Skin epidermis (tissue), 12 donors: ENCODE results near the gene ARG2.

Experiments
- H3K27ac ChIP-seq, 21 experiments: fragments of 200-600 bp; sonication (generic) in 11 of 21; one replicate each; pipeline ENCODE4 v1.5.0; 2020; ENCODE audit warnings: mild to moderate bottlenecking in 3 of 21, inconsistent platforms in 2 of 21, moderate library complexity in 2 of 21
- H3K4me3 ChIP-seq, 7 experiments: fragments of 200-600 bp; sonication (generic) in 2 of 7; one replicate each; pipeline ENCODE4 v1.5.0; 2020; ENCODE audit warnings: inconsistent platforms in 2 of 7, mild to moderate bottlenecking in 2 of 7, moderate library complexity in 1 of 7

The ARG2 gene

DNA sequence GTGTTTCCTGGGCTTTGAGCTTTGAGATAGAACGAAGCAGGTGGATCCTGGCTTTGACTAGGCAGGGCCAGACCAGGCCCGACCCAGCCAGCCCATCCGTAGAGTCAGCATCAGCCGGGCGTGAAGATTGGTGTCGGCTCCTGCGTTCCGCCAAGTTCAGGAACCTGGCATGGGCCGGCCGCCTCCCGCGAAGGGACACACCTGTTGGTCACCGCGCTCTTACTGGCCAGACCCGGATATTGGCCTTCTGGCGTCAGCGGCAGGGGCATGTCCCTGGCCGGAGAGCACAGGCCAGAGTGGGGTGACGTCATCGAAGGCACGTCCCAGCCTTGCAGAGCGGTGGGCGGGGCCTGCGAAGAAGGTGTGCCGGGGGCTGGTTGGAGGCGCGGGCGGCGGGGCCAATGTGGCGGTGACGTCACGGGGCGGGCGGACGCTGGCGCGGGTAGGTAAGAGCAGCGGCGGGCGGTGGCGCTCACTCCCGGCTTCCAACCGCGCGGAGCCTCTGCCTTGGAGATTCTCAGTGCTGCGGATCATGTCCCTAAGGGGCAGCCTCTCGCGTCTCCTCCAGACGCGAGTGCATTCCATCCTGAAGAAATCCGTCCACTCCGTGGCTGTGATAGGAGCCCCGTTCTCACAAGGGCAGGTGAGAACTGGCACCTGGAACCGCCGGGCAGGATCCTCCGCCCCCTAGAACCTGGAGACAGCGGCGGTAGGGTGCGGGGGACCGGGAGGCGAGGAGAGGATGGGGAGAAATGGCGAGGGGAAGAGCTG is at the start of gene ARG2:
ARG2 (plus strand) TSS at position 475 of the 771 bp plus-strand sequence; CDS start at position 533, 58 bp downstream.
- peak within 1 kb of the TSS; percentile 37 to 63 (median 53) for H3K4me3 ChIP-seq
- peak within 1 kb of the TSS in 9 of 21 experiments; percentile 6 to 68 (median 28) for H3K27ac ChIP-seq

DNA sequence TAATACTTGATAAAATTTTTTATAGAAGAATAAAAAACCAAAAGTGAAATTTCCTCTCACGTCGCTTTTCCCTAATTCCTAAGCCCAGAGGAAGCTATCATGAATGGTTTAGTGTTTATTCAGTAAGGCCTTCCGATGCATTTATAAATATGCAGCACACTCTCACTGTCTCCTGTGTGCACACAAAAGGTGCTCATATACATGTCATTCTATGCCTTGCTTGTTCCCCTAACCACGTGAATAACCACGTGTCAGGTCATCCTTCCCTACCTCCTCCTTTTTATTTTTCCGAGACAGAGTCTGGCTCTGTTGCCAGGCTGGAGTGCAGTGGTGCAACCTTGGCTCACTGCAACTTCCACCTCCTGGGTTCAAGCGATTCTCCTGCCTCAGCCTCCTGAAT is 49.3 kb upstream of the ARG2 start:
- H3K4me3 ChIP-seq: no peak overlapping the region
- H3K27ac ChIP-seq: no peak overlapping the region

DNA sequence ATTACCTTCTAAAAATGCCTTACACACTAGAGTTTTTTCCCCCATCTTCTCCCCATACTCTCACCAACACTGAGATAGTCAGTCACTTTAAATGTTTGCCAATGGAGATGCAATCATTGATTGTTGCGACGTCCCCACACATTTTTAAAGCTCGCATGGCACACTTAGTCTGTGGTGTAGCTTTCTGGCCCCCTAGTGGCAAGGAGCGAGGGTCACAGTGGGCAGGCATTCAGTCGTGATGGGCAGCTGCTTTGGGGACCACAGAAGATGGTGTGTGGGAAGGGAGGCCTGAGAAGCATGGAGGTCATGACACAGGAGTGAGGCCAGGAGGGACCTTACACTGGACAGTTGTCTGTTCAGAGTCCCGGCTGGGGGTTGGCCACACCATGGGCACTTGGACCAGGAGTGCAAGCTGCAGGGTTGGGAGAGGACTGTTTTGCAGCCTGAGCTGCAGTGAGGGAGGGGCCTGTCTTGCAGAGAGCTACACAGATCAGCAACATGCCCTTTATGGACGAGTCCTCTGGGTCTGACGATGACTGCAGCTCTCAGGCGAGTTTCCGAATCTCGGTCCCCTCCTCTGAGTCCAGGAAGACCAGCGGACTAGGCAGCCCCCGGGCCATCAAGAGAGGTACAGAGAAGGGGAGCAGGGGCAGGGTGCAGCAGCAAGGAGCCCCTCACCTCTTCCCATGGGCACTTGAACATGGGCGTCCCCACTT is 48.3 kb upstream of the ARG2 start:
- Histone ChIP-seq H3K27ac (no peak overlapping the region), H3K4me3 (no peak overlapping the region)

DNA sequence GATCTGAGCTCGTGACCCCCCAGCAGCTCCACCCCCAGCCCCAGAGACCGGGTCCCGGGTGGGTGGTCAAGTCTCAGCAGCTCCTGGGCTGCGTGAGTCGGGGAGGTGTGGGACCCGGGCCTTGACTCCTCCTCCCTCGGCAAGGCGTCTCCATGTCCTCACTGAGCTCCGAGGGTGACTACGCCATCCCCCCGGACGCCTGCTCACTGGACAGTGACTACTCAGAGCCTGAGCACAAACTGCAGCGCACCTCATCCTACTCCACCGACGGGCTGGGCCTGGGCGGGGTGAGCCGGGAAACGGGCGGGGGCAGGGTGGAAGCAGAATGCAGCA is 47.8 kb upstream of the ARG2 start:
- H3K27ac ChIP-seq: no peak overlapping the region
- no peak overlapping the region for H3K4me3 ChIP-seq

DNA sequence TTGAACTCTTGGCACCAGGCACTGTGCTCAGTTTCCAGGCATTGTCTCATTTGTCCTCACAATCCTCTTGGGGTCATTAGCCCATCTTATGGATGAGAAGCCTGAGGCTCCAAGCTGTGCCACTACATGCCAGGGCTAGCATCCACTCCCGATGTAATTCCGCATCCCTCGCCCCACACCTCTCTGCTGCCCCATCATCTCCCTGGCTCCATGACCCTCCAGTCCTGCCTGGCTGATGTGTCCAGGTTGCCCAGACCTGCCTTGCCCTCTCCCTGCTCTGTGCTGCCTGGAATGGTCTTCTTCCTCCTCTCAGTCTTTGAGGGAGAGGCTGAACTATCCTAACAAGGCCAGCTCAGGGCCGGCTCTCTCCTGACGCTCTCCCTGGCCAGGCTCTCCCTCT is 47.1 kb upstream of the ARG2 start:
- H3K4me3 ChIP-seq: no peak overlapping the region
- no peak overlapping the region for H3K27ac ChIP-seq

DNA sequence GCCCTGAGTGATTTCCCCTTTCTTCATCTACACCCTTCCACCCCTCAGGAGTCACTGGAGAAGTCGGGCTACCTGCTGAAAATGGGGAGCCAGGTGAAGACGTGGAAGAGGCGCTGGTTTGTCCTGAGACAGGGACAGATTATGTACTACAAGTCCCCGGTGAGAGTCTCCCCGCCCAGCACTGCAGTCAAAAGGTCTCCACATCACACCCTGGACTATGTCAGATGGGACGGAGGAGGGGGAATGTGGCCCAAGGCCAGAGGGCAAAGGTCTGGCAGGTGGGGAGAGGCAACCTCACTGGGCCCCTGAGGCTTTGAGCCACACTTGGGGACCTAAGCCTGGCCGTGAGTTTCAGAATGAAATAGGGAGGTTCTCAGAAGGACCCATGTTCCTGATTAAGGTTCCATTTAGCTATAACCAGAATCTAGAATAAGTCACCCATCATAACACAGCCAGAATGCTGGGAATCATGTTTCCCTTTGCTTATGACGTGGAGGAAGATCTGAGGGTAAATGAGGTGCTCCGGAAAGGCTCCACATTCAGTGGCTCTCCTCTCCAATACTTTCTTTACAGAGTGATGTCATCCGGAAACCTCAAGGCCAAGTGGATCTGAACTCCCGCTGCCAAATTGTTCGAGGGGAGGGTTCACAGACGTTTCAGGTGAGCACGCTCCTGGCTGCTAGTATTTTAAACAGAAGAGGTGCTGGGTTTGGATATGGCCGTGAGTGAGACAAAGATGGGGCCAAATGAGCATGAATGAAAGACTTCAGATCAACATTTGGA is 46.3 kb upstream of the ARG2 start:
- no peak overlapping the region for H3K27ac ChIP-seq
- no peak overlapping the region for H3K4me3 ChIP-seq

DNA sequence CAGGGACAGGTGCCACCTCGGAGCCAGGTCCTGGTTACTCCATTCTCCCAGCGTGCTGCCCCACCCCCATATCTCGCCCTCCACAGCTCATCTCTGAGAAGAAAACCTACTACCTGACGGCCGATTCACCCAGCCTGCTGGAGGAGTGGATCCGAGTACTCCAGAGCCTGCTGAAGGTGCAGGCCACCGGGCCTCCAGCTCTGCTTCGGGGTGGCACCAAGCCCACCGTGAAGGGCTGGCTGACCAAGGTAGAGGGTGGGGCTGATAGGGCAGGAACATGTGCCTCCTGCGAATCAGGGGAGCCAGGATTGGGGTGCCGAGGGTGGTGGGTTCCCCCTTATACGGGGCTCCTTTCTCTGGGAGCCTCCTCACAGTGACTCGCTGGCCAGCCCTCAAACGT is 45.6 kb upstream of the ARG2 start:
- H3K27ac ChIP-seq: no peak overlapping the region
- H3K4me3 ChIP-seq: no peak overlapping the region

DNA sequence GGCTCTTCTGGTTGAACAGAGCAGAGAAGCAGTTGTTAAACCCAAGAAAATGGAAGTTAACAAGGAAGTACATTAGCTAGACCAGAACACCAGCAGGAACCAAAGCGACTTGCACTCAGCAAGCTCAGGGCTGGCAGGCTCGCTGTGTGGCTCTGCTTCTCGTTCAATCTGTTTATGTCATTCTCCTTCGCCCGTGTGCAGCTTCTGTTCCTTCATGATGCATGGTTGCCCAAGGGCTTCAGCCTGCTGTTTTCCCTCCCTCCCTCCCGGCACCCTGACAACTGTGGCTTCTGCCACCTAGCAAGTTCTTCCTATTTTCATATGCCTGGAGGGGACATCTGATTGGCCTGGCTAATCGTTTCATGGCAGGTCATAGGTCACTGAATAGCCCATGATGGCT is 44.9 kb upstream of the ARG2 start:
- H3K27ac ChIP-seq: no peak overlapping the region
- no peak overlapping the region for H3K4me3 ChIP-seq

DNA sequence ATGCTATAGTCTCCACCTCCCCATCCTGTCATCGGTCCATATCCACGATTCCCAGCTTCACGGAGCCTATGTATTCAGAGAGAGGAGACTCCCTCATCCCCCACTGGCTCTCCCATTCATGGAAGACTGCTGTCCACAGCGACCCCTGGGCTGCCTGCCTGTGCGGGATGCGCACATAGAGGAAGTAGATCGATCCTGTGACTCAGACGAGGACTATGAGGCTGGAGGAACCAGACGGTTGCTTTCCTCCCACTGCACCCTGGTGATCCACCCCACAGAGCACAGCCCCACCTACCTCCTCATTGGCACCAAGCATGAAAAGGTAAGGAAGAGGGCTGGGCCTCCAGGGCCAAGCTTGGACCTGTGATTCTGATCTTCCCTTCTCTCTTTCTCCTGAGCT is 44.0 kb upstream of the ARG2 start:
- Histone ChIP-seq H3K4me3 (no peak overlapping the region), H3K27ac (no peak overlapping the region)

DNA sequence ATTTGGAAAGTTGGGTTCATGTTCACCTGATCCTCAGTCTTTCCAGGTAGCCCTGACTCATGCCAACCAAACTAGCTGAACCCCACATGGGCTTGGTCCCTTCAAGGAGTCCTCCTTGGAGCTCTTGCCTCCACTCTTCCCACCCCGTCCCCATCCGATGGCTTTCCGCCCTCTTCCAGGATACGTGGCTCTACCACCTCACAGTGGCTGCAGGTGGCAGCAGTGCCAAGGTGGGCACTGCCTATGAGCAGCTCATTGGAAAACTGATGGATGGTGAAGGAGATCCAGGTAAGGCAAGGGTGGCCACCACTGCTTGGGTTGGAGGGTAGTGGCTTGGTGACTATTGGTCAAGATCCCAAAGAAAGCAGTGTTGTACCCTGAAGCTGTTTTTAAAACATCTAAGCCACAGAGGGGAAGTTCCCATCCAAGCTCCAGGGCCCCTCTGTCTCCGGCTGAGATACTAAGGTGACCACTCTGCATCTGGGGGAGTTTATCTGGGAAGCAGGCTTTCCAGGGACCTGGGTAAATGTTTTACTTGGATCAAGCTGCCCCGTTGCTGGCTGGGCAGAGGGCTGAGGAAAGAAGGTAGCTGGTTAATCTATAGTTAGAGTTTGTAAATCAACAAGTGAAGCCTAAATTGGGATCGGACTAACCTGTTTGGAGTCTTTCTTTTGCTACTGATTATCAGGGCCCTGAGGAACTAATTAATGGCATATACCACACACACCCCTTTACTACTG is 43.3 kb upstream of the ARG2 start:
- no peak overlapping the region for H3K4me3 ChIP-seq
- no peak overlapping the region for H3K27ac ChIP-seq

DNA sequence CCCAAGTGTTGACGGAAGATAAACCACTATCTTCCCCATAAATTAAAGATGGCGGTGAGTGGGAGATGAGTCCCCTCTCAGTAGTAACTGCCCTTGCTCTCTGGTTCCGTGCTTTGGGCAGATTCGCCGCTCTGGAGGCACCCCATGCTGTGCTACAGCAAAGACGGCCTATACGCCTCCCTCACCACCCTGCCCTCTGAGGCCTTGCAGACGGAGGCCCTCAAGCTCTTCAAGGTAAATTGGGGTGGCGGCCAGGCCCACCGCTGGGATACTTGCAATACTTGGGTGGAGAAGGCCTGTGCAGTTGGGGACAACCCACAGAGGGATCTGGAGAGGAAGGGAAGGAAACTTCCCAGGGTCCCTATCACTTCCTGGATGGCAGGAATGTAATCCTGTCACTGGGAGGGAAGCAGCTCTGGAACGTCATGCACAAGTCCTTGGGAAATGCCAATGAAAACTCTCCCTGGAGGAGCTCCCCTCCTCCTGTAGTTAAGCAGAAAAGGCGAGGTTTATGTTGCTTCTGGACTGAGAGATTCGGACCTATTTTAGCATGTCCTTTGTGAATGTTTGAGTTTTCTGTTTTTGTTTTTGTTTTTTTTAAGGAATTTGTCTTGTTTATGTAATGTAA is 42.4 kb upstream of the ARG2 start:
- H3K27ac ChIP-seq: no peak overlapping the region
- H3K4me3 ChIP-seq: no peak overlapping the region

DNA sequence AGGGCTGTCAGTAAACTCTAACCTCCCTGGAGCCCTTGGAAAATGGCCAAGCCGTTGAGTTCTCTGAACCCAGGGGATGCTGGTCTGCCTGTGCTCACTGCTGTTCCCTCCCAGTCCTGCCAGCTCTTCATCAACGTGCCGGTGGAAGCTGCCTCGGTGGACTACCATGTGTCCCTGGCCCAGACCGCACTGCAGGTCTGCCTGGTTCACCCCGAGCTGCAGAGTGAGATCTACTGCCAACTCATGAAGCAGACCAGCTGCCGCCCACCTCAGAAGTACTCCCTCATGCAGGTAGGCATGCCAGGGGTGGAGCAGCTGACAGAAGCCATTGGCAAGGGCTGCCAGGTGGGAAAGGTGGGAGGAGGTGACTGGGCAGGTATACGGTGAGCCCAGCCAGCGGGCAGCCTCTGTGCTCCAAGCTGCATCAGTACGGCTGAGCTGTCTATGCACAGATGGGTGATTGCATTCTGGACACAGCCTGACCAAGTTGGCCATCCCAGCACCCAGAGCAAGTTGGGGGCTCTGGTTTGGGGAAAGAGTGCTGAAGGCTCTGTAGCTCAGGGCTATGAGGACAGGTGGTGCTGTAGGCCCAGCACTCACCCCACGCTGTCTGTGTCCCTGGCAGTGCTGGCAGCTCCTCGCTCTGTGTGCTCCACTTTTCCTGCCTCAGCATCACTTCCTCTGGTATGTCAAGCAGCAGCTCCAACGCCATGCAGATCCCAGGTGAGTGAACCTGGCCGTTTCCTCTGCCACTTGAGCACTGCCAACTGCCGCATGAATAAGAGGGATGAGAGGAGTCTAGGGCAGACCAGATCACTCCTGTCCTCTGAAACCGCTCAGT is 41.6 kb upstream of the ARG2 start:
- Histone ChIP-seq H3K4me3 (no peak overlapping the region), H3K27ac (no peak overlapping the region)

DNA sequence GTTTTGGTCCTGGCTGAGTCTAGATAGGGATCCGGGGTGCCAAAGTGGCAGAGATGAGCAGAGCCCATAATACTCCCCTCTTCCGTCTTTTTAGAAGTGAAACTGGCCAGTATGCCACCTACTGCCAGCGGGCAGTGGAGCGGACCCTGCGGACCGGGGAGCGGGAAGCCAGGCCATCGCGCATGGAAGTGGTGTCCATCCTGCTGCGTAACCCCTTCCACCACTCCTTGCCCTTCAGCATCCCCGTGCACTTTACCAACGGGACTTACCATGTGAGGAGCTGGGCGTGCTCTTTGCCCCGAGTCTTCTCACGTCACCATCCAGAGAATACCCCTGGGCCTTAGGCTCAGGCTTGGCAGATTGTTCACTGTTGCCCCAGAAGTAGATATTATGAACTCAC is 40.7 kb upstream of the ARG2 start:
- no peak overlapping the region for H3K4me3 ChIP-seq
- no peak overlapping the region for H3K27ac ChIP-seq

DNA sequence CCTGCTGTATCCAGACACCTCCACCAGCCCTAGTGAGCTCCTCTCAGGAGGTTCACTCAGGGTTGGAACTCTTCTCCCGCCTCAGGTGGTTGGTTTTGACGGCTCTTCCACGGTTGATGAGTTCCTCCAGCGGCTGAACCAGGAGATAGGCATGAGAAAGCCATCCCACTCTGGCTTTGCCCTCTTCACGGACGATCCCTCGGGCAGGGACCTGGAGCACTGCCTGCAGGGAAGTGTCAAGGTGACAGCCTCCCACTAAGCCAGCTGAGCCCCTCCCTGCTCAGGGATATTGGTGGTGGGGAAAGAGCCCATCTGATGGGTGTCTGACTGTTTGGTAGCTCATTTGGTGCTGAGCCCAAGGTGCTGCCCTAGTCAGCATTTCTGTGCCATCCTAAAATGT is 40.1 kb upstream of the ARG2 start:
- H3K4me3 ChIP-seq: no peak overlapping the region
- no peak overlapping the region for H3K27ac ChIP-seq

DNA sequence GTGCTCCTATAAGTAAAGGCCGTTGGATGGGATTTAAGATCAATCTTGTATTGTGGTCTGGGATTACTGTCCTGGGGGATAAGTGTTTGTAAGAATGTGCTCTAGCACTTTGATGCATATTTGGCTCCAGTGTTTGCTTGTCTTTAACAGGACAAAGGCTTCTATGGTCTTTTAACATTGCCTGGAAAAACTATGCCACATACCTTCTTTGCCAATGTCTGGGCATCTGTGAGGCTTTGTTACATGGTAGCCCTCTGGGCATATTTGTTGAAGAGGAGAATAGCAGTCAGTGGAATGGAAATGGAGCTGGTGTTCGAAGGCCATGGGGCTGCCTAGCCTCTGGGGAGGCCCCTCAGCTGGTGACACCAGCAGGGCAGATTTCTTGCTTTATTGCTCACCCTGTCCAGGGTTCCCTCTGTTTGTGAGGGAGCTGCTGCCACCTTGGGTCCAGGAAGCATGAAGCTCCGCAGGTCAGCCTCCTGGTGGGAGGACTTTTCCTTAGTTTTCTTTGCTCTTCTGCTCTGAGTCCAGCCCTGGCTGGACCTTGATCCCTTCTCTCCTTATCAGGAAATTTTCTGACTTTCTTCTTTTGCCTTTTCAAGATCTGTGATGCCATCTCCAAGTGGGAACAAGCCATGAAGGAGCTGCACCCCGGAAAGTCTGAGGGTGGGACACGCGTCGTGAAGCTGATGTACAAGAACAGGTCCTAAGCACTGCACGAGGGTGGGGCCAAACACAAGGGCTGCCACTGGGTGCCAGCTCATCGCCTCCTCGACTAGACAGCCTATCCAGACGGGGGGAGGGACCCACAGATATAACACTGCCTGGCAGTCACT is 39.2 kb upstream of the ARG2 start:
- Histone ChIP-seq H3K4me3 (no peak overlapping the region), H3K27ac (no peak overlapping the region)

DNA sequence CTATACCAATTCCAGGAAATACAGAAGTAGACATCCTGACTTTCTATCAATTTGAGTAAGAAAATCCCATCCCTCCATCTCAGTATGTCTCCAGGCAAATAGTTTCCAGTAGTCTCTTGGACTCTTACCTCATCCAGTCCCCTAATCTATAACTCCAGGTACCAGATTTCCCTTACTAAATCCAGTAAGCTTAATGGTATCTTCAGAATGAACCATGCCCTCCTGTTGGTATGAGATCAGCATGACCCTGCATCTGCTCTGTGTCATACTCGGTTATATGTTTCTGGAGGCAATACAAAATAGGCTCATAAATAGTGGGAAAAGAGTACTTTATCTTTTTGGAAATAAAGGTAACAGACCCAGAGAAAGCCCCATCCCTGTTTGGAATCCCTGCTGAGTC is 38.1 kb upstream of the ARG2 start:
- Histone ChIP-seq H3K4me3 (no peak overlapping the region), H3K27ac (no peak overlapping the region)

DNA sequence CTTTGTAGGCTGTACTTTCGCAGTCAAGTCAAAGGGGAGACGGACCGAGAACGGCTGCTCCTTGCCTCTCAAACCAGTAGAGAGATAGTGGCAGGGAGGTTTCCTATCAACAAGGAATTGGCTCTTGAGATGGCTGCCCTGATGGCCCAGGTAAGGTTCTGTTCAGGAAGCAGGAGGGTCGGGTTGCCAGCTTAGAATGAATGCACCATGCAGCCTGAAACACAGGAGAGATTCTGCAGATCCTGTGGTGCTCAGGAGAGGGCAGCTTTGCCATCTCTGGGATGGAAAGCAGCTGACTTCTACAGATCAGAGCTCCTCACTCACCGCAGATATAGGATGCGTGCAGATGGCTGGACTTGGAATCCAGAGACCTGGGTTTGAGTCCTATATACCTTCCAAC is 37.7 kb upstream of the ARG2 start:
- H3K4me3 ChIP-seq: no peak overlapping the region
- no peak overlapping the region for H3K27ac ChIP-seq
